ENCODE measurements around the gene FOXR1. TPM values are rescaled to one million over a fixed set of nuclear protein-coding genes. Genes with fewer than 3 reads are reported as not detected.

Gene FOXR1
- total RNA-seq, 1 experiment from 2014 or later: not detected

Other genes with a start within 250 kb of the FOXR1 start
- 51.7 and 82.5 TPM in 2 replicates for gene DDX6, start 180.6 kb upstream of the FOXR1 start, total RNA-seq (2014; rRNA removed; shearing (Covaris generic))
- not detected in 2 replicates for gene CXCR5, start 87.9 kb upstream of the FOXR1 start, total RNA-seq (2014; rRNA removed; shearing (Covaris generic))
- 10.2 and 13.4 TPM in 2 replicates for gene BCL9L, start 45.8 kb upstream of the FOXR1 start, total RNA-seq (2014; rRNA removed; shearing (Covaris generic))
- gene UPK2, start 15.5 kb upstream of the FOXR1 start, total RNA-seq (2014; rRNA removed; shearing (Covaris generic)): not detected in 2 replicates
- gene CENATAC, start 26.4 kb downstream of the FOXR1 start, total RNA-seq (2014; rRNA removed; shearing (Covaris generic)): 30.4 and 34.0 TPM in 2 replicates
- 2,429 and 3,013 TPM in 2 replicates for gene RPS25, start 46.6 kb downstream of the FOXR1 start, total RNA-seq (2014; rRNA removed; shearing (Covaris generic))
- gene TRAPPC4, start 47.0 kb downstream of the FOXR1 start, total RNA-seq (2014; rRNA removed; shearing (Covaris generic)): 97.7 and 110 TPM in 2 replicates
- 9.9 and 15.5 TPM in 2 replicates for gene SLC37A4, start 59.1 kb downstream of the FOXR1 start, total RNA-seq (2014; rRNA removed; shearing (Covaris generic))
- gene HYOU1, start 85.4 kb downstream of the FOXR1 start, total RNA-seq (2014; rRNA removed; shearing (Covaris generic)): 152 and 205 TPM in 2 replicates
- 19.9 and 21.0 TPM in 2 replicates for gene VPS11, start 96.1 kb downstream of the FOXR1 start, total RNA-seq (2014; rRNA removed; shearing (Covaris generic))
- 63.6 and 87.0 TPM in 2 replicates for gene HMBS, start 113.1 kb downstream of the FOXR1 start, total RNA-seq (2014; rRNA removed; shearing (Covaris generic))
- 4.0 and 4.7 TPM in 2 replicates for gene DPAGT1, start 130.1 kb downstream of the FOXR1 start, total RNA-seq (2014; rRNA removed; shearing (Covaris generic))
- gene C2CD2L, start 135.6 kb downstream of the FOXR1 start, total RNA-seq (2014; rRNA removed; shearing (Covaris generic)): 4.6 and 5.8 TPM in 2 replicates
- gene HINFP, start 149.8 kb downstream of the FOXR1 start, total RNA-seq (2014; rRNA removed; shearing (Covaris generic)): 18.5 and 22.4 TPM in 2 replicates
- gene ABCG4, start 177.3 kb downstream of the FOXR1 start, total RNA-seq (2014; rRNA removed; shearing (Covaris generic)): 0.06 and 1.7 TPM in 2 replicates
- not detected in 2 replicates for gene NLRX1, start 197.0 kb downstream of the FOXR1 start, total RNA-seq (2014; rRNA removed; shearing (Covaris generic))
- gene NHERF4, start 213.7 kb downstream of the FOXR1 start, total RNA-seq (2014; rRNA removed; shearing (Covaris generic)): not detected in 2 replicates
- 4.9 and 11.7 TPM in 2 replicates for gene CBL, start 234.6 kb downstream of the FOXR1 start, total RNA-seq (2014; rRNA removed; shearing (Covaris generic))

Data from G401 (cell line).